NCI-H2196 (cell line): ENCODE data around the gene LDLRAD3.

ENCODE experiments used
- DNase-seq: peaks from one replicate; lab custom pipeline; 2025; ENCODE audit not compliant: unreplicated experiment; lab: John Stamatoyannopoulos, UW

Gene LDLRAD3

DNA sequence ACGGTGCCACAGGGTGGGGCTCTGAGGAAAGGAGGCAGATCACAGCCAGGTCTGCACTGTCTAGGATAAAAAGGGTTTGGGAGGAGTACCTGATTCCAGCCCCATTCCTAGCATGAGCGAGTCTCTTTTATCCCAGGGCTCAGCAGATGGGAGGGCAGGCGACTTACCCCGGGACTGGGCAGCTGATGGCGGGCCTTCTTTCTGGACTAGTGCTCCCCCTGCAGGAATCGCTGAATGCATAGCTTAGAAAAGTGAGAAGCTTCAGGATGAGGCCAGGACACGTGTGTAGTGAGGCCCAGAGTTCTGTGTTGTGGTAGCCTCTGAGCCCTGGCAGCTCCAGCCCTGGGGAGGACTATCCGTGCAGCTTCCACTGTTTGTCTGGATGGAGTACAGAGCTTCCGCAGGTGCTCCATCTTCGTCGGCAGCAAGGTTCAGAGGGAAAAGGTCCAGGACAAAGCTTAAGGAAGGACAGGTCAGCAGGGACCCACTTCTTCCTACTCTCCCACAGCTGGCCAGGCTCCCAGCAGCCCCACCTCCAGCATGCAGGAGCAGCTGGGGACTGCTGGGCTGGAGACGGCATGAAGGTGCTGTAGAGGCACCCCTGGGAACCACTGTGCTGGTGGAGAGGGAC lies 315.0 kb downstream of the LDLRAD3 start:
- peak; percentile 54 for DNase-seq

- no peak for DNase-seq
Measured at GRCh38 chr11:36261094-36261493, 317.2 kb downstream of the LDLRAD3 start.

DNA sequence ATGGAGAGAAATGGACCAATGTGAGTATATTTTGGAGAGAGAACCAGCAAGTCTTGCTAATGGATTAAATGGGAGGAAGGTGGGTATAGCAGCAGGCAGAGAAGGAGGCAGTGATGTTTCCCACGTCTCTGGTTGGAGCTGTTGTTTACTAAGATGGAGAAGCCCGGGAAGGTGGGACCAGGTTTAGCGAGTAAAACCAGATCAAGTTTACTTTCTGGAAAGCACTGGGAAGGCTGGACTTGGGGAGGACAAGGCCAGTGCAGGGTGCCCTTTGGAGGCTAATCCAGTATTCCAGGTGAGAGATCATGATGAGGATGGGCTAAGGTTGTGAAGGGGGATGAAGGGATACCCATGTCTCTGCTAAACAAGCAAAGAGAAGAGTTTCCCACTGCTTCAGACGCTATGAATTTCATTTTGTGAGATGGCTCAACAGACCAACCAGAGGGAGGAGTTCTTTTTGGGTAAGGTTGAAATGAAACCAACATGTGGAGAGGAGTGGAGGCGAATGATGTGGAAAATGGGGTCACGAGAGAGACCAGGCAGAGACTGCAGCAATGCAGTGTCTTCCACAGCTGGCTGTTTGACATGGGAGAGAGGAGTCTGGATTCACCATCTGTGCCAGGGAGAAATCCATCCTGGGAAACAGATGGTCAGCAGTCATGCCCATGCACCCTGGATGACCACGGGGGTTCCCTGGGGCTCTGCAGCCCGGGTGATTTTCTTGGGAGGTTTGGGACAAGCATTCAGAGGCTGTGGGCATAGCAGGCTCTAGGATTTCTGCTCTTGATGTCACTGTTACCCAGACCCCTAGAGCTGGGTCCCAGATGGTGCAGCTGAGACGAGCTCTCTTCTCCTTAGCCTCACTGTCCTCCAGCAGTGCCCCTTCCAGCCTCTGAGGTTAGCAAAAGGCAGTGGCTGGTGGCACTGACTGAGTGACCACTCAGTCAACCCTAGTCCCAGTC lies 320.4 kb downstream of the LDLRAD3 start:
- DNase-seq, result no peak

DNA sequence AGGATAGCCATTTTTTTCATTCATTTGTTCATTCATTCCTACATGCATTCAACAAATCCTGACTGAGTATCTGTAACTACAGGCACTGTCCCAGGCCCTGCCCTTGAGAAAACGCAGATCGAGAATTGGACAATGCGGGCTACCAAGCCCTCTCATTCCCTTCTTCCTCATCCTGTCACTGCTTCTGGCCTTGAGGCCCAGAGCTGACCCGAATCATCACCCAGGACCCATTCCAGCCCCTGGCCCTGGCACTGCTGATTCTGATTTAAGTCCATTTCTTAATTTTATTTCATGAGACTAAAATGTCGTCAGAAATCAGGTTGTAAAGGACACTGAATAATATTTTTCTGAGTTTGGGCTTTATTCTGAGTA lies 321.1 kb downstream of the LDLRAD3 start:
- DNase-seq, result no peak

DNA sequence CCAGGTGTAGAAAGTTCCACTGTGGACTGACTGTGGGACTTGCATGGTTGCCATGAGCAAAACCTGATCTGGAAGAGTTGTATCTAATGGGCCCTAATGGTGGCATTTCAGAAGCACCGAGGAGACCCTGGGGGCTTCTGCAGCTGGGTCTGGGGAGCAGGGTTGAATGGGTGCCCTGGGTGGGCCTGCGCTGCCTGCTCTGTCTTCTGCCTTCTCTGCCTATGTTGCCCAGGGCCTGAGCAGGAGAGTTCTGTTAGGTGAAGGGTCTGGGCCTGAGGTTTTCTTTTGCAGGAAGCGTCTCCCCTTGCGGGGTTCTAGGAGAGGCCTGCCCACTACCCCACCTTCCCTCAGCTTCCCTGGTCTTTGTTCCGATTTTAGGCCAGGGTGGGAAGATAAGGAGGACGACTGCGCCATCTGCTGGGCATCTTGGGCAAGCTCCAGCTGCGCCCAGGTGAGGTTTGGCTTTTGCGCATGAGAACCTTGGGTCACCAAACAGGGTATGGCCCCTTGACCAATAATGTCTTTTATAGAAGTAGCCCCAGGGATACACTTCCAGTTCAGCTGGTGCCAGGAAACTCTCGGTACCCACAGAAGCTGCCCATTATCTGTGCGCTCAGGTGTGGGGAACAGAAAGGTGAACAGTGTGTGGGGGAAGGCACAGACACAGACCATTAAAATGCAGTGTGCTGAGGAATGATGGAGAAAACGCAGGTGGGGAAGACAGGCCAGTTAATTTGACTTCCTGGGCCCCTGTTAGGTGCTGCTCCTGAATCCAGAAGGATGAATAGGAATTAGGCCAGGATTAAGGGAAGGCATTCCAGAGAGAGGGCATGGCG lies 322.1 kb downstream of the LDLRAD3 start:
- peak; percentile 74 for DNase-seq

- DNase-seq, result no peak
Measured at GRCh38 chr11:36266767-36267166, 322.9 kb downstream of the LDLRAD3 start.

DNA sequence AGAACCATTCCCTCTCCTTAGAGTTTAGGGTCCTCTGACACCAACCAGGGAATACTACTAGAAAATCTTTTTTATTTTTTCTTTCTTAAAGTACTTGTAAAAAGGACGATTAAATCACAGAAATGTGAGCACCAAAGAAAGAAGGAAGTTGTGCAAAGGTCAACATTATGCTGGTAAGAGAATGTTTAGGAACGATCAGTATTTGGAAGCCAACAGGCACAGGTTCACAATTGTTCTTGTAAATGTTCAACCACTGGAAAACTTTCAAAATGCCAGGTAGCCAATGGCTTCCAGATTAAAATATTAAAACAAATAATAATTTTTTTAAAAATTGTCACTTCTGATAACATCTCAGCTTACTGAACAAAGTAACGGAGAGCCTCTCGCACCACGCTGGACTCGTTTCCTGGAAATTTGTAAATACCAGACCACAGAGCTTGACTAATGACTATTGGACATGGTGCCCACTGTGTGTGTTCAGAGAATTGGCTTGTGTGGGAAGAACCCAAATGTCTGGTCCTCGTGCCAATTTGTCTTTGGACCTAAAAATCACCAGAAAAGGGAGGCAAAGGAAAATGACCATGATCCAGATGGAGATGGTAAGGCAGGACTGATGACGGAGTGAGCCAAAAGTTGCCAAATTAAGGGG lies 324.6 kb downstream of the LDLRAD3 start:
- DNase-seq, result no peak

DNA sequence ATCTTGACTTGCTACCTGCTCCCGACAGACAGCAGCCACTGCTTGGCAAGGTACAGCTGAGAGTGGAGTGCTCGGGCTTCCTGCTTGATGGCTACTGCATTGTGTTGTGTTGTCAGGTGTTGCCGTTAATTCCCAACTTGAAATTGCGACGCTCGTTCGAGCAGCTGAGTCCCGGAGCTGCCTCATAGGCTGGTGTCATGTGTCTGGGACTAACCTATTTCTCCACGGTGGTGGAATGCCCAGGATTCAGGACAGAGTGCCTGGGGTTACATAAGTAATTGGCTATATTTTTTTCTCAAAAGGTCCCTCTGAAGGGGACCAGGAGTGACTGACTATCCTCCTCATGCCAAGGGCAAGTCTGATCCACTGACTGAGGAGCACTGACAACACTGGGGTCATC lies 326.8 kb downstream of the LDLRAD3 start:
- no peak for DNase-seq

DNA sequence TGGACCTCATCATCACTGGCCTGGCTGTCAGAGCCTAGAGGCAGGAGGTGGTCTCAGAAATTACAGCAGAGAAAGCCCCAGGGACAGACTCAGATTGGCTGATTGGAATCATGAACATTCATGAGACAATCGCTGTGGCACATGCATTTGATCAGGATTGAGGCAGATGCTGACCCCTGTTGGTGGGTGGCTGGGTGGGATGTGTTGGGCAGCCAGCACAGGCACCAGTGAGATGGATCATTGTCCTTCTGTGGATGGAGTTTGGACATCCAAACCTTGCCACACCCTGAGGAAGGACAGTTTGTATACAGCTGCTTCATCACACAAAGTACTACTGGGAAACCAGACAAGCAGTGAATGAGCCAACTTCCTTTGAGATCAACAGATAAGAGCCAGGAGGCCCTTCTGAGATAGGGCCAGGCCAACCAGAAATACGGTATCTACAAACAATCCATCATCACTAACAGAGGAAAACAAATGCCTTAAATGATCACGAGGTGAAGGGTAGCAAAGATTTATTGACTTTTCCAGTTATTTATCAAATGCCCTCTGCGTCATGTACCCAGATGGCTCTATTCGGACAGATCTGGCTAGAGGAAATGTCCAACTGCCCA lies 328.0 kb downstream of the LDLRAD3 start:
- DNase-seq, result no peak

DNA sequence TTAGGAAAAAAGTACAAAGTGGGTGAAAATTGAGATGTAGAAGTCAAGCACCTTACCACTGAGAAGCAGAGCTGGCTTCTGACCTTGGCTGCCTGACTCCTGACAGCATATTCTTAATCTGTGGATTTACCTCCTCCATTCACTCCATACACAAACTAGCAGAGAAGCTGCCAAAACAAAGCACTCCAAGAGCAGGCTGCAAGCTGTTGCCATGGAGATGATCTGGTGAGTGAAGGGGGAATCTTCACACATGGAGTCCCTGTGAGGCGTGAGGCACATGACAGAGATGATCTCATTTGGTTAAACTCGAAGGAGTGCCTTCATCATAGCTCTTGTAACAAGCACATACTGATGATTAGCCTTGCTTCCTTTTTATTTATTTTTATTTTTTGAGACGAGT lies 329.2 kb downstream of the LDLRAD3 start:
- peak; percentile 88 for DNase-seq

DNA sequence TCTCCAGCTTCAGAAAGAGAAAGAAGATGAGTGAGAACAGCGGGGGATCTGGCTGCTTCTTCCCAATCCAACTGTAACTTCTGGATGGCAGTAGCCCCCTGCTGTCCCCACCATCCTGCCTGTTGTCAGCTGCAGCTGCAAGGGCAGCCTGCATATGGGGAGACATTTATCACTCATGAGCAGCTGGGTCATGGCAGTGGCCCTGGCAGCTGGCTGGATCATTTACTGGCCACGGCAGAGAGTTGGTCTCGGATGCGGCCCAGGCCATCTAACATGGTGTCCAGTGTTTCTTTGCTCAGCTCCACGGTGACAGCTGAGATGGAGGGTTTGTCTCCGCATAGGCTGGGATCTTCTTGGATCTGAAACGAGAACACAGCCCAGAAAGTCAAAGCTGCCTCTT lies 330.6 kb downstream of the LDLRAD3 start:
- no peak for DNase-seq

DNA sequence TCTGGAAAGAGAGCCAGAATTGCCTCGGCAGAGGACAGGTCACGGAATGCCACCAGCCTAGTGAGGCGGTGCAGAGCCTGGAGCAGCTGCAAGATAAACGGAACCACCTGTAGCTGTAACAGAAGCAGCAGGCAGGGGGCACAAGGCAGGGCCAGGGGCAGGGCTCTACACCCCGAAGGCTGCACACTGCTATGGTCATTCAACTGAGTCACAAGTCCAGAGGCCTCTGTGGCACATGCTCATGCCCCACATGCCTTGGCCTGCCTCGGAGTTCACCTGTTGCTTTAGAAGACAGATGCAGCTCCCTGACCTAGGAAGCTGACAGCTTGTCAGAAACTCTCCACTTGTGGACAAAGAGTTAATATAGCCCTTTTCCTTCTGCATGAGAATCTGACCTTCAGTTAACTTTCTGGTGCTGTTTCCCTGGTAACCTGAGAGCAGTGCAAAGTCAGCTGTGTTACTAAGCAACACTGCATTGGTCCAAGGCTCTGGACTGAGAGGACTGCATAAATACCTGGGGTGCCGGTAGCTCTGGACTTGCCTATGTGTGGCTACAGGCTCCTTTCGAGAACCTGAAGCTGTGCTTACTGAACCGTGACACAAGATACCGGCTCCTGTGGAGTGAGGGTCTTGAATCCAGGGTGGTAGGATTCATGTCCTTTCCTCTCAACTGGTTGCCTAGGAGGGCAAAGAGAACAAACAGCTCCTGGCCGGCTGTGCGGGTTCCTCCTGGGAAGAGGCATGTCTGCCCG lies 334.8 kb downstream of the LDLRAD3 start:
- no peak for DNase-seq

DNA sequence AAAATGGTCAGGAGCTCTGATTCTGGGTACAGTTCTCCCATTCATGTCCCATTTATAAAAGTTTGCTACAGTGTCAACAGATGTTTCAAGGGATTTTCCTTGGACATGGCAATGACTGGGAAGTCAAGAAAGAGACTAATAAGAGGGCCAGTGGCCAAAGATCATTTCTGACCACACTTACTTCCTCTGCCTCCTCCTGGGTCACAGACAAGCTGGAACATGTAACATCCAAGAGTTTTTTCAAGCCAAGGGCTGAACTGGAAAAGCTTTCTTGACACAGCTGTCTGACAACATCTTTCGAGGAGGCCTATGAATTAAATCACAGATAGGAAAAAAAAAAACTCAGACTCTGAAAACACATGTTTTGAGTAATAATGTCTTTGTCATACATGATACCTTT lies 336.7 kb downstream of the LDLRAD3 start:
- no peak for DNase-seq
